HepG2 (cell line): ENCODE measurements around the gene PPM1H.

Experiments used
- ELF4 ChIP-seq: sonication (generic); formaldehyde crosslinking; IDR thresholded peaks from 2 replicates; pipeline ENCODE4 v1.5.0; 2020; ENCODE audit warnings: missing genetic modification reagents, mild to moderate bottlenecking, moderate library complexity, borderline replicate concordance
- POLR2AphosphoS5 ChIP-seq: IDR thresholded peaks from 2 replicates; pipeline ENCODE4 v1.6.1; 2012; ENCODE audit warnings: low read depth, low read length
- SRF ChIP-seq: IDR thresholded peaks from 2 replicates; pipeline ENCODE4 v1.6.1; 2011; ENCODE audit warnings: mild to moderate bottlenecking, low read depth, low read length, moderate library complexity
- ZBTB7A ChIP-seq: sonication (generic); formaldehyde crosslinking; IDR thresholded peaks from 2 replicates; pipeline ENCODE4 v1.8.0; 2022; ENCODE audit warnings: mild to moderate bottlenecking, missing genetic modification reagents
- ZNF766 ChIP-seq: sonication (generic); formaldehyde crosslinking; IDR thresholded peaks from 2 replicates; pipeline ENCODE4 v1.5.0; 2020; ENCODE audit warnings: missing genetic modification reagents, borderline replicate concordance
- TF ChIP-seq, protein P1 (sequence below): sonication (generic); formaldehyde crosslinking; IDR thresholded peaks from 2 replicates; pipeline ENCODE4 v1.4.0; 2020; ENCODE audit warnings: missing genetic modification reagents

DNA sequence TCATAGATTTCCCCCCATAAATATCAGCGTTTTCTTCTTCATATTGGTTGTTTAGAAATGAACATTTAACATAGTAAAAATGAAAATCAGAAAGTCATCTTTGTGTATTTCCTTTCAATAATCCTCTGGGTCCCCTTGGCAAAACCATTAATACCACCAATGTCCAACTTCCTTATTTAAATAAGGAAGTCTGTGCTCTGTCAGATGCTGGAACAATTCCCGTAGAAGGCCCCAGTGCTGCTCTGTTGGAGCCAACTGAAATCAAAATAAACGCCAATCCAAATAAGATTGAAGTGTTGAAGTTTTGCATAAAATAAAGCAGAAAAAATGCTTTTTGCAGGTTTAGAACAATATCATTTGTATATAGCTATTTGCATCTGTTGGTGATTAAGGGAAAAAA is 93.1 kb downstream of the PPM1H start:
- TF ChIP-seq ELF4 (CRISPR knock-in tag) (no peak), POLR2AphosphoS5 (no peak), ZNF766 (CRISPR knock-in tag) (no peak), ZBTB7A (no peak), SRF (no peak)
- TF ChIP-seq, protein P1, sequence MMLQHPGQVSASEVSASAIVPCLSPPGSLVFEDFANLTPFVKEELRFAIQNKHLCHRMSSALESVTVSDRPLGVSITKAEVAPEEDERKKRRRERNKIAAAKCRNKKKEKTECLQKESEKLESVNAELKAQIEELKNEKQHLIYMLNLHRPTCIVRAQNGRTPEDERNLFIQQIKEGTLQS (CRISPR knock-in tag): no peak
